ENCODE measurements around the gene RFC5. TPM values are rescaled to one million over a fixed set of nuclear protein-coding genes. Genes with fewer than 3 reads are reported as not detected.
"Not testable (repeated sequence)": the region's sequence is repeated elsewhere in the genome, so short reads cannot be mapped to it uniquely, and the experiment has no call there.

Gene RFC5
- total RNA-seq, 1 experiment from 2014 or later = 78.6 TPM

GRCh38 chr12:118073768-118074167, 57.3 kb downstream of the RFC5 start (continued):
- TF ChIP-seq EZH2phosphoT487 (IDR thresholded peaks at IDR 0.05; ENCODE audit: borderline replicate concordance) (no peak), ZNF274 (IDR thresholded peaks at IDR 0.05; ENCODE audit: low read depth, low read length) (no peak), ZBTB33 (IDR thresholded peaks at IDR 0.05; ENCODE audit: extremely low read depth, insufficient replicate concordance, low read length) (no peak), POLR2AphosphoS5 (IDR thresholded peaks at IDR 0.05; ENCODE audit: low read depth, low read length) (no peak), JUND (IDR thresholded peaks at IDR 0.05) (no peak), SRF (IDR thresholded peaks at IDR 0.05; ENCODE audit: low read depth) (no peak)

- H3K79me2 ChIP-seq (ENCODE audit: insufficient read depth, low read length); ATAC-seq; H3K27me3 ChIP-seq (ENCODE audit: insufficient read depth, low read length); H3K9me2 ChIP-seq (ENCODE audit: insufficient read depth); H3K4me3 ChIP-seq (replicated peaks in 1 of 2; ENCODE audit: low read depth in 1 of 2, low read length in 2 of 2); H3K27ac ChIP-seq (ENCODE audit: low read depth, low read length); RAD21 ChIA-PET (ENCODE audit: low non-redundant PET in 1 of 2, low total read pairs in 2 of 2, uncharacterized antibody in 2 of 2, unreplicated experiment in 2 of 2); H3K9me3 ChIP-seq (ENCODE audit: control insufficient read depth in 1 of 2, insufficient read depth in 1 of 2, low read depth in 1 of 2, low read length in 2 of 2); H3K4me1 ChIP-seq (ENCODE audit: control insufficient read depth in 1 of 2, insufficient read depth in 2 of 2, low read length in 2 of 2); CTCF ChIA-PET; DNase-seq (ENCODE audit: low read depth, low spot score); H4K20me1 ChIP-seq (ENCODE audit: insufficient read depth); H3K4me2 ChIP-seq (ENCODE audit: low read length); POLR2A ChIA-PET; H3K9ac ChIP-seq (ENCODE audit: low read length); BruUV-seq (replicated peaks); intact Hi-C loops (cut with micrococcal nuclease); H2AFZ ChIP-seq (ENCODE audit: low read depth, low read length, poor library complexity, severe bottlenecking): not testable (repeated sequence)
- peaks cover 7 to 10% of the 10 kb centered on the region in 2 experiments; a peak in 2 of 4 replicates for H3K36me3 ChIP-seq (ENCODE audit: control insufficient read depth in 1 of 2, insufficient read depth in 2 of 2, low read length in 2 of 2)
Observed at GRCh38 chr12:118081521-118081920, 65.0 kb downstream of the RFC5 start.

Other genes with a start within 250 kb of the RFC5 start
- 10.1 TPM for gene KSR2, start 47.7 kb upstream of the RFC5 start, total RNA-seq (2021; ENCODE audit: unreplicated experiment)
- gene WSB2, start 44.5 kb downstream of the RFC5 start, total RNA-seq (2021; ENCODE audit: unreplicated experiment) = 97.0 TPM
- 42.6 TPM for gene VSIG10, start 87.3 kb downstream of the RFC5 start, total RNA-seq (2021; ENCODE audit: unreplicated experiment)
- gene PEBP1, start 119.4 kb downstream of the RFC5 start, total RNA-seq (2021; ENCODE audit: unreplicated experiment) = 220 TPM